ENCODE measurements around the gene WDR38. TPM values are rescaled to one million over a fixed set of nuclear protein-coding genes. Genes with fewer than 3 reads are reported as not detected.

Gene WDR38
- total and polyA plus RNA-seq, 9 of the 15 experiments (the other 6 are each of a cell fraction or from before 2014, with no cell fraction given) = not detected

GRCh38 chr9:124852829-124853531, at the start of gene WDR38 (continued):
- 0 out of 2 replicates have a peak, but pooled peaks have one; percentile 18 for TF ChIP-seq ZBTB40 (IDR thresholded peaks at IDR 0.05)
- no peak for TF ChIP-seq ZBTB40 (CRISPR knock-in tag; IDR thresholded peaks at IDR 0.05)
- no peak; the same call in 1 of the 2 replicates for TF ChIP-seq ZNF511 (CRISPR knock-in tag; IDR thresholded peaks at IDR 0.05)
- TF ChIP-seq FOXK1 (CRISPR knock-in tag; IDR thresholded peaks at IDR 0.05; ENCODE audit: borderline replicate concordance) = no peak
- peak; percentile 65; the same call in 1 of the 2 replicates for TF ChIP-seq POLR2G (IDR thresholded peaks at IDR 0.05; ENCODE audit: low read depth, low read length)
- peak; percentile 41; the same call in 1 of the 2 replicates for TF ChIP-seq SOX6 (IDR thresholded peaks at IDR 0.05)
- TF ChIP-seq BCL6 (CRISPR knock-in tag; IDR thresholded peaks at IDR 0.05) = no peak
- TF ChIP-seq RNF2 (IDR thresholded peaks at IDR 0.05) = no peak
- TF ChIP-seq NFIC (IDR thresholded peaks at IDR 0.05) = 0 out of 2 replicates have a peak, but pooled peaks have one; percentile 24
- 0 out of 2 replicates have a peak, but pooled peaks have one; percentile 50 for TF ChIP-seq HNRNPL (IDR thresholded peaks at IDR 0.05; ENCODE audit: low read depth, low read length)
- peak; percentile 15; the same call in 1 of the 2 replicates for TF ChIP-seq JUND (IDR thresholded peaks at IDR 0.05; ENCODE audit: borderline replicate concordance, low read depth, low read length)
- TF ChIP-seq JUND (tag; IDR thresholded peaks at IDR 0.05; ENCODE audit: borderline replicate concordance, low read depth, low read length) = 0 out of 3 replicates have a peak, but pooled peaks have one; percentile 47
- 0 out of 2 replicates have a peak, but pooled peaks have one; percentile 37 for TF ChIP-seq TGIF2 (CRISPR knock-in tag; IDR thresholded peaks at IDR 0.05)
- TF ChIP-seq THRA (IDR thresholded peaks at IDR 0.05) = no peak
- 0 out of 2 replicates have a peak, but pooled peaks have one; percentile 26 for TF ChIP-seq GATAD2A (IDR thresholded peaks at IDR 0.05)
- no peak for TF ChIP-seq SIRT6 (IDR thresholded peaks at IDR 0.05; ENCODE audit: low read depth, low read length)
- TF ChIP-seq ELF1 (tag; IDR thresholded peaks at IDR 0.05) = 0 out of 2 replicates have a peak, but pooled peaks have one; percentile 30
- TF ChIP-seq NRF1 (conservative IDR thresholded peaks at IDR 0.05 in 1 of 2, IDR thresholded peaks at IDR 0.05 in 1 of 2) = peak; percentile 79 to 83

Measured in K562 (cell line).